ENCODE measurements around the gene C1QC.
"Not testable (repeated sequence)": the region's sequence is repeated elsewhere in the genome, so short reads cannot be mapped to it uniquely, and the experiment has no call there.

C1QC gene

GRCh38 chr1:22651941-22652856 is 8.8 kb downstream of the C1QC start:
- DNase-seq: no peak

GRCh38 chr1:22652881-22653316 is 9.5 kb downstream of the C1QC start, which contains the start of gene C1QB:
Gene C1QB, plus strand, starts transcription at chr1:22653236. Its CDS starts 6,227 bp downstream, at chr1:22659463.
- no peak for DNase-seq

DNA sequence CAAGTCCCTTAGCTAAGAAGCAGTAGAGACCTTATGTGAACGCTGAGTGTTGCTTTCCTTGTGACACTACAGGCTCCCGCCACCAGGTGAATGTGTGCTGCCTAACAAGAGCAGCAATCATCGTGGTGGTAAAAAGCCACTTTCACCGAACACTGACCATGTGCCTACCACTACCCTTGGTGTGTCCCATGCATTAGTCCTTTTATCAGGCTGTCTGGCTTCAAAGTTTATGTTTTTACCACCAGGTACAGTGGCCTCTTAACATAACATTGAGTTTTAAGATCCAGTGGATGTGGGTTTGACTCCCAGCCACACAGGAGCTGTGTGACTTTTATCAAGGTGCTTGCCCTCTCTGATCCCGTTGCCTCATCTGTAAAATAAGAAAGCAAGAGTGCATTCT is 11.3 kb downstream of the C1QC start:
- DNase-seq: no peak

GRCh38 chr1:22658385-22659163 is 15.1 kb downstream of the C1QC start:
- no peak for DNase-seq

GRCh38 chr1:22660716-22661241 is 17.3 kb downstream of the C1QC start:
- DNase-seq: no peak

DNA sequence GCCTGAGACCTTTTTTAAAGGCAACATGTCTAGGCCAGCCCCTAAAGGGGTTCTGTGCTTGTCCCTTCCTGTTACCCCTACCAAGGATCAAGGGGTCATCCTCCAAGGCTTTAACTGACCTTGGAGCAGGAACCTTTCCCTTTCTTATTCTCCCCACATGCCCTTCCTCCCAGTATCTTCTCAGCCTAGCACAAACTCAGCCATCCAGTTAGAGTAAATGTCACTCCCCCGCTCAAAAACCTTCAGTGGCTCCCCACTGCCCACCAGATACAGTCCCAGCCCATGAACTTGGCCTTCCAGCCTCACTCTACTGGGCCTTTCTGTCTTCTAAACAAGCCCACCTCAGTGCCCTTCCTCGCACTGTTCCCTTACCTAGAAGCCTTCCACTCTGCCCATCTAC is 18.4 kb downstream of the C1QC start:
- no peak for DNase-seq

- no peak for DNase-seq
Observed at GRCh38 chr1:22662318-22662717, 18.9 kb downstream of the C1QC start.

DNA sequence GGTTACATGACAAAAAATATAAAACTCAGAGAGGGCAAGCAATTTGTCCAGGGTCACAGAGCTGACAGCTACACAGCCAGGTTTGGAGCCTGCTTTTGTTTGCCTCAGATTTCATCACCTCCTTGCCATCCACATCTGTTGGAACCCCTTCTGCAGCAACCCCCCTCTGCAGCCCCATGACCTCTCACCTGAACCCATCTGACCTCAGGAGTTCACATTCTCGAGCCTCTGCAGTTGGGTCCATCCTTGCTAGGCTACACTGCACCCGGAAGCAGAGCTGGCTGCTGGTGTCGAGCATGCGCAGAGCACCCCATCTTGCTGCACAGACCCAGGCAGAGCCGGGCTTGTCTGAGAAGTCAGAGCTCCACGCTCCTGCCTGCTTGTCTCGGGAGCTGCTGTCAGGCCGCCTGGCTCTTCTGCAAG is 19.6 kb downstream of the C1QC start:
- DNase-seq: no peak

DNA sequence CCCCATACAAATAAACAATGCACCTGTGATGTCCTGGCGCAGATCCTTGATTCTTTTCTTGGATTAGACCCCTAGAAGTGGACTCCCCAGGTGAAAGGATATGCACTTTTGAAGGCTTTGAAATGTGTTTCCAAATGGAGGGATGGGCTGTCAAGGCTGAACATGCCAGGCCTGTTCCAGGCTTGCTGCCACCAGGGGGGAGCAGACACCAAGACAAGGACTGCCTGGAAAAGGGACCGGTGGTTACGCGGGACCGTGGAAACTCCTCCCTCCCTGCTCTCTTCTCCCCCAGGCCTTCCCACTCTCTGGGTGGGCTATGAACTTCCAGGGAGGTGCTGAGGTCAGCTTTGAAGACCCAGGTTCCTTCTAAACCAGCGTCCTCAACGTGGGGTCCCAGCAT is 22.3 kb downstream of the C1QC start:
- DNase-seq: no peak

DNA sequence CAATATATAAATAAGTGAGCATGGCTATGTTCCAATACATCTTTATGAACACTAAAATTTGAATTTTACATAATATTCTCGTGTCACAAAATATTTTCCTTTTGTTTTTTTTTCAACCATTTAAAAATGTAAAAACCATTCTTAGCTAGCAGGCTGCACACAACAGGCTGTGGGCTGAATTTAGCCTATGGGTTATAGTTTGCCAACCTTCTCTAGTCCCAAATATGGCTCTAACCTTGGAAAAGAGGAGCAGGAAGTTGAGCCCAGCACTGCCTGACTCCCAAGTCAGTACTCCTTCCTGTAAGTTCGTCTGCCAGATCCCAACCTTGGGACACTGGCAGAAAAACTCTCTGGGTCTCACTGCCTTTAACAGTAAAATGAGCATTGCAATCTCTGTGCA is 23.0 kb downstream of the C1QC start:
- DNase-seq: no peak

DNA sequence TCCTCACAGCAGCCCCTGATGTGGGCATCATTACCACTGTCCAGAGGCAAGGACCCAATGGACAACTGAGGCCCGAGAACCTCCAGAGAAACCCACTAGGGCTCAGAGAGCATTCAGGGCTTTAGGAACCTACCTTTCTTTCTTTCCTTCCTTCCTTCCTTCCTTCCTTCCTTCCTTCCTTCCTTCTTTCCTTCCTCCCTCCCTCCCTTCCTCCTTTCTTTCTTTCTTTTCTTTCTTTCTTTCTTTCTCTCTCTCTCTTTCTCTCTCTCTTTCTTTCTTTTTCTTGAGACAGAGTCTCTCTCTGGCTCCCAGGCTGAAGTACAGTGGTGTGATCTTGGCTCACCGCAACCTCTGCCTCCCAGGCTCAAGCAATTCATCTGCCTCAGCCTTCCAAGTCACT is 25.4 kb downstream of the C1QC start:
- not testable (repeated sequence) for DNase-seq

DNA sequence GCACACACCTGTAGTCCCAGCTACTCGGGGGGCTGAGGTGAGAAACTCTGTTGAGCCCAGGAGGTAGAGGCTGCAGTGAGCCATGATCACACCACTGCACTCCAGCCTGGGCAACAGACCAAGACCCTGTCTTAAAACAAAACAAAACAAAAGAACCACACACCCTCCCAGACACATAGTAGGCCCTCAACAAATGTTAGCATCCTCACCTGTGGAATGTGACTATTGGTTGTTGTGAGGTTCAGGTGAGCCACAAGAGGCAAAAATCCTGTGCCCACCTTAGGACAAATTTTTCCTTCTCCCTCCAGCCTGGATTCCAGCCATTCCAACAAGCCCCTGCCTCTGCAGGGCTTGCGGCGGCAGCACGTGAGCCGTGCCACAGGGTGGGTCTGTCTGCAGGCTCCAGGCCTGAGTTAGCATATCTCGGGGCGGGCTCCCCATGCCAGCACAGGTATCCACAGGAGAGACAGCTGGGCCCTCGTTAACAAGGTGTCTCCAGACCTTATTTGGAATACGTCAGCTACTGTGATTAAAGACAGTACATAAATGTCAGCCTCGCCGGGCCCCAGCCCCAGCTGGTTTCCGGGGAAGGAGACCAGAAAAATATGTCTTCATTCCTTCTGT is 27.0 kb downstream of the C1QC start:
- DNase-seq: no peak

- DNase-seq: no peak
Observed at GRCh38 chr1:22671999-22672398, 28.6 kb downstream of the C1QC start.

DNA sequence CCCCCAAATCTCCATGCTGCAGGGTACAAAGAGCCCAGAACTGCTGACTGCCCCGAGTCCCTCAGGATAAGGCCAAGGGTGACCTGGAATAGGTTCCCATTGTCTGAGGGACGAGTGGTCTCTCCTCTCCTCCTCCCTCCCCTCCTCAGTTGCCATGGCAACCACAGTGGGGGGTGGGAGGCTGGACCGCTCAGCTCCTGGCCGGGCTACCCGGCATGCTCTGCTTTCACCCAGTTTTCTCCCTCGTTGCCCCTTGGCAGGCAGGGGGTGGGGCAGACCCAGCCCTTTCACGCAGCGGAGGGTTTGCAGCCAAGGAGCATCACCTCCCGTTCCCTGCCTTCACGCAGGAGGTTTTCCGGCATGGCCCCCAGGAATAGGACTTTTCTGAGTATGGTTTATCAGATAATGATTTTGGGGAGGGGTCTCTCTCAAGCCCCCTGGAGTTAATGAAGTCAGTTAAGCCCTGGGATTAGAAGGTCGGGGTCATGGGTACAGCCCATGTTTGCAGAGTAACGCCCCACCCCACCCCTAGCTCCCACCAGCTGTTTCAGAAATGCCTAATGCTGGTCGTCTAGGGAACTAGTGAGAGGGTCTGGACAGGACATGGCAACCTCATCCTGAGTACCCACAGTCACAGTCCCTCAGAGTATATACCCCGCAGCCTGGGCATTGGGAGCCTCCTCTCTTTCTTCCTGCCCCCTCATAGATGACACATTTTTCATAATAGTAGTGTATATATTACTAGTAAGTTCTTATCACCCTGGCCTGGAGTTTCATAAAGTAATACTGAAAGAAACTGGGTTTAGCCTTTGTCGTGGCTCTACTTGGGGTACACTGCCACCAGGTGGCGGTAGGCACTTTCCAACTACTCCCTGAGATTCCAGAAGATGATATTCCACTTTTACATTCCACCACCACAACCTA is 30.3 kb downstream of the C1QC start:
- peak; percentile 53 for DNase-seq

DNA sequence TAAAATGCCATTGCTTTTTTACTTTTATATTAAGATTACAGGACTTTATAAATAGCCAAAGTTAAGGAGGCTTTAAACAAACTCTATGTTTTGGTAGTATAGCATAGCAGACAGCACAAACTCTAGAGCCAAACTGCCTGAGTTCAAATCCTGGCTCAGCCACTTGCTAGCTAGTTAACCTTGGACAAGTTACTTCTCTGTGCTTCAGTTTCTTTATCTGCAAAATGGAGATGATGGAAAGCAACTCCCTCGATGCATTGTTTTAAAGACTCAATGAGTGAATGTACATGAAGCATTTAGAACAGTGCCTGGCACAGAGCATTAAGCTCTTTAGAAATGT is 30.9 kb downstream of the C1QC start:
- DNase-seq: no peak

GRCh38 chr1:22676151-22676550 is 32.7 kb downstream of the C1QC start:
- not testable (repeated sequence) for DNase-seq

- no peak for DNase-seq
Observed at GRCh38 chr1:22676916-22677583, 33.6 kb downstream of the C1QC start.

DNA sequence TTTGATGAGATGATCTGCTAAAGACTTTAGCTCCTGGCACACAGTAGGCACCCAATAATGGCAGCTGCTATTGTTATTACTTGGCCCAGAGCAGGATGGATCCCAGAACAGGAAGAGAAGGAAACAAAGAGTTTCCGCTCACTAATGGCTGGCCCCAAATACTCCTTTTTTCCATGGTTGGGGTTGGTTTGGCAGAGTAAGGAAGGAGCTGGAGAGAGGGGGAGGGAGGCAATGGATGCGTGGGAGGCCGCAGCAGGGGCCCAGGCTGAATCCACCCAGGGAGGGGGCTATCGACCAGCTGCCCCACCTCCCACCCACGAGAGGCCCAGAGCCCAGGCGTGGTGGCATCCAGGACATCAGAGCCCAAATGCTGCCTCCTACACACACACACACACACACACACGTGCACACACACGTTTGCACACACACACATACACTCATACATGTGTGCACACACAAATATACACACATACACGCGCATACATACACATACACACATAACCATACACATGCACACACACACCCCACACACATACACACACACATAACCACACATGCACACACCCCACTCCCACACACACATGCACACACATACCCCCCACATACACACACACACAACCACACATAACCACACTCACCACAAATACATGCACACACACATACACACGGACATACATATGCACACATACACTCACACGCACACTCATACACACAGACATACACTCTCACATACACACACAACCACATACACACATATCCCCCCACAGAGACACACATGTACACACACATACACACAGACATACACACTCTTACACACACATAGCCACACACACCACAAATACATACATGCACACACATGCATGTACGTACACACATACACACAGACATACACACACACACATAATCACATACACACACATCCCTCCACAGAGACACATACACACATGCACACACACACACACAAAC is 34.8 kb downstream of the C1QC start:
- DNase-seq: no peak

DNA sequence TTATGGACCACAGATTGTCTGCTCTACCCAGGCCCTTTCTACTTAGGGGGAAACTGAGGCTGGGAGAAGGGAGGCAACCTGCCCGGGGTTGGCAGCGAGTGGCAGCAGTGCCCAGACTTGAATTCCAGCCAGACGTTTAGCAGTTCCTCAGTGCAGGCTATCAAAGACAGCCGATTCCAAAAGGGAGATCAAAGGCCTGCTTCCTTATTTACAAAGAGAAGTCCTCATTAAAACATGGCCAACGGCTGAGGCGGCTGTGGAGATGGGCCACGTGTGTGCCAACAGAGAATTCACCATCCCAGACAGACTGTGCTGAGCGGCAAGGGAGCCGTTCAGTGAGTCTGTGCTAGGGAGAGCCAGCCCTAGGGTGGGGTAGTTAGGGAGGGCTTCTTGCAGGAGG is 37.3 kb downstream of the C1QC start:
- DNase-seq: no peak

DNA sequence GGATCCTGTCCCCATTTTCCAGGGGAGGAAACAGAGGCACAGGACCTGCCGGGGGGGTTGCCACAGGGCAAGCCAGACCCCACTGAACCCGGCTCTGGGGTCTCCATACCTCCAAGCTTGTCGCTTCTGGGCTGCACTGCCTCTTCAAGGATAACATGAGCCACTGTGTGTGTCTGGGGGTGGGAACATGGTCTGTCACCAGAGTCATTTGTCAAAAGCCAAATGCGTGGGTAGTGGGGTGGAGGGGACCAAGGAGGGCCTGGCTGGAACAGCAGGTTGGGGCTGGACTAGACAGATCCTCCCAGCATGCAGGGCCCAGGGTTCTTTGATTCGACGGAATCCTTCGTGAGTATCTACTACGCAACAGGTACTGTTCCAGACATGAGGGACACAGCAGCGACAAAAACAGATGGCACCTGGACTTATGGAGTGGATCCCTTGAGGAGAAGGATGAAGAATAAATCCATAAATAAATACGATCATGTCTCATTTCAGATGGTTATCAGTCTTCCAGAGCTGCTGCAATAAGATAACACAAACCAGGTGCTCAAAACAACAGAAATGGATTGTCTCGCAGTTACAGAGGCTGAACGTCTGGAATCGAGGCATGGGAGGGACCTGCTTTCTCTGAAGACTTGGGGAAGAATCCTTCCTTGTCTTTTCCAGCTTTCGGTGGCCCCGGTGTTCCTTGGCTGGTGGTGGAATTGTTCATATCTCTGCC is 38.3 kb downstream of the C1QC start:
- no peak for DNase-seq

Measured in fibroblast of skin of right biceps (primary cell).